Myocyte (in vitro differentiated cells): Measurements from ENCODE around the gene RAP1A. TPM values are rescaled to one million over a fixed set of nuclear protein-coding genes. Genes with fewer than 3 reads are reported as not detected.
"Not testable (repeated sequence)": the region's sequence is repeated elsewhere in the genome, so short reads cannot be mapped to it uniquely, and the experiment has no call there.

Experiments used
- DNase-seq: peaks from one replicate; pipeline ENCODE4 v3.0.0-alpha.2; 2012; ENCODE audit warnings: low read depth
- total RNA-seq: library from RNA; depleted of rRNA; stranded (reverse); fragments of >200 nt; gene quantifications from 2 replicates; pipeline ENCODE4 v1.2.3, GENCODE V29; 2014

Gene RAP1A
- total RNA-seq, 1 donor from 2014 or later: 19.2 TPM

DNA sequence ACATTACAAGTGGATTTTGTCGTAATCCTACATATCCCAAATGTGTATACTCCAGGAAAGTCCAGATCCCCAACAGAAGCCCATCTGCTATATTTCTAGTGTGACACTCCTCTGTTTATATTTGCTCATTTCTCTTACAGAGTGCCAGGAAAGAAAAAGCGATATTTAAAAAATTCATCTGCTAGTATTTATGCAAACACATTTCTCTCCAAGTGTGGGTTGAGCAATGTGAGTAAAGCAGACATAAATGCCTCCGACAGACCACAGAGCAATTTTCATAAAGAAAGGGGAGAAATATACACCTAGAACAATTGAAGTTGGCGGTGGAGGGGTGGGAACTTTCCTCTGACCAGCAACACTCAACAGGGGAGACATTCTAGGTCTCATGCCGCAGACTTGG lies 22.2 kb upstream of the RAP1A start:
- DNase-seq: no peak

DNA sequence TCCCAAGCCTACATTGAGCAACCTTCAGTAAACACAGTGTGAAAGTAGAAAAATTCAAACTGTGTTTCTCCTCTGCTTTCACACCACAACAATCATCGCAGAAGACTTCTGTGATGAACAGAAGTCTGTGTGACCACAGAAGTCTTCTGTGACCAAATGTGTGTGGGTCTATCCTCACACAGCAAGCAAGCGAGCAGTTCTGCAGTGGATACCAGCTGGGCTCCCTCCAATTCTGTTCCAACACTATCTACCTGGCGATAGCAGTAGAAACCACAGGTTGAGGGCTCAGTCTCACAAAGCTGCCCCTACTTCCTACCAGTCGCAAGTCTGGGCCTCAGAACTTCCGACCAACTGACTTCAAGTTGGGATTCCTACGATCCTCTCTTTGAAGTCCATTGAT lies 21.0 kb upstream of the RAP1A start:
- no peak for DNase-seq

DNA sequence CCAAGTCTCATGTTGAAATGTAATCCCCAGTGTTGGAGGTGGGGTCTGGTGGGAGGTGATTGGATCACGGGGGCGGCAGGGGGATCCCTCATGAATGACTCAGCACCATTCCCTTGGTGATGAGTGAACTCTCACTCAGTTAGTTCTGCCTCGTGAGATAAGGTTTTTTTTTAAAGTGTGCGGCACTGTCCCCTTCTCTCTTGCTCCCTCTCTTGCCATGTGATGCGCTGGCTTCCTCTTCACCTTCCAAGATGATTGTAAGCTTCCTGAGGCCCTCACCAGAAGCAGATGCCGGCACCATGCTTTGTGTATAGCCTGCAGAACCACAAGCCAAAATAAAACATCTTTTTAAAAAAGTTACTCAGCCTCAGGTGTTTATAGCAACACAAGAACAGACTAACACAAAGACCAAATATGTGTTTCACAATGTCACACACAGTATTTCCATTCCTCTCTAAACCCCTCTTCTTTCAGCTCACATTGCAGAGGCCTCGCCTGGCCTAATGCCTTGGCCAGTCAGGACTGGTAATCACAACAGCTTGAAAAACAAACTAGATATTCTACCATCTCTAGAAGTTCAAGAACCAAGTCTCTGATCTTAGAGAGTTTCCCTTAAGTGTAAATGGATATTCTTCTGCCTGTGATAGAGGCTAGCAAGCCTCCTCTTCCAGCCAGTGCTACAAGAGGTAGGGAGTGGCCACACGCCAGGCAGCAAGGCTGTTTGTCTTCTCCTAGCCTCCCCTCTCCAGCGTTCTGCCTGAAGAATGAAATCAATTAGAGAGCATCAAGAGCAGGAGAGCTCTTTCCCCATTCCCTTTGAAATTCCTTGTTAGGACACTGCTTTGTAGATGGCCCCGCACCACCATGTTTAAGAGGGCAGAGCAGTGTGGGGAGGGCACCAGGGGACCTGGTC lies 19.6 kb upstream of the RAP1A start:
- no peak for DNase-seq

DNA sequence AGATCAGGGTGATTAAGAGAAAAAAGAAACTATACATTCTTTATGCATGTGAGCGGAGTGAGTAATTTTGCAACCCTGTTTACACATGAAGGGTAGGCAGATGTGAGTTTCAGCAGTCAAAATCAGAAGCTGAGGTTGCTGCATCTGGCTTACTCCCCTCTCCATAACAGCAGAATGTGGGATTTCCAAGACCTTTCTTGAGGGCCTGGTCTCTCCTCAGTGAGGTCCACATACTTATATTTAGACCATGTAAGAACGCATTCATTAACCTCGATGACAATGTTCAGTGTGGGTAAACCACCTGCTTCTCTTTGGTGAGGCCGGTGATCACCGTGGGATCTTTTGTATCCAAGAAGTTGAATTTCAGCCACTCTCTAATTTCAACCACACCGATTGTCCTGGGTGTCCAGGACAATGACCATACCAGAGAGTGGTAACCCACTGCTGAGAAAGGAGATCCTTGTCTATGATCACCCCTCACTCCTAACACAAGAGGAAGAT lies 18.7 kb upstream of the RAP1A start:
- DNase-seq: peak; percentile 84

DNA sequence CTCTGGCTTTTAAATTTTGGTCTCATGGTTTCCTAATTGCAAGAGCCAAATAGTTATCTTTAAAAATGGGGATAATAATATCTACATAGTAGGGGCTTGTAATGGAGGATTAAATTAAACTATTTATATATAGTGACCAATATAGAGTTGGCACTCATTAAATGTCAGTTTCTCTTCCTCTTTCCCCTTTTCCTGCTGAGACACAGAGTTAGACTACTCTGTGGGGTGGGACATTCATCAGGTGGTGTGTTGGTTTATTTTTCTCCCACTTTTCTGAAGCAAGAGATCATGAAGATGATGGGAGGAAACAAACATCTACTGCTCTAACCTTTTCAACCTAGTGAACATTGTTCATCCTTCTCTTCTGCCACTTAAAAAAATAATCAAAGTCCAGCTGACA lies 17.3 kb upstream of the RAP1A start:
- DNase-seq: no peak

DNA sequence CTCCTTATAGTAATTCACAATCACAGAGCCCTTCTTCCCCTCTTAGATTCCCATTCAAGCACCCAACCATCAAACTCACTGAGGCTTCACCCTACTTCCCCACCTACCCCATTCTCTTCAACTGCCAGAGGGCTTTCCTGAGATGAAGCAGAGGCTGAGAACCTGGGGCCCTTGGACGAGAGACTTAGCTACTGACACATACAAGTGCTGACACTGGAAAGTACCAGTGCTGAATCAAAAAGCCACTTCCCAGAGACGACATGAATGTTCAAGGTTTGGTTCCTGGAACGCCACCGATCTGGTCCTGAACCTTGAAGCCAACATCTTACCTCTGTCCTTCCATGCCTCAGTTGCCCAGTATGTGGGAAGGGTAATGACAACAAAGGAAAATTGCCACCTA lies 16.6 kb upstream of the RAP1A start:
- DNase-seq: no peak

DNA sequence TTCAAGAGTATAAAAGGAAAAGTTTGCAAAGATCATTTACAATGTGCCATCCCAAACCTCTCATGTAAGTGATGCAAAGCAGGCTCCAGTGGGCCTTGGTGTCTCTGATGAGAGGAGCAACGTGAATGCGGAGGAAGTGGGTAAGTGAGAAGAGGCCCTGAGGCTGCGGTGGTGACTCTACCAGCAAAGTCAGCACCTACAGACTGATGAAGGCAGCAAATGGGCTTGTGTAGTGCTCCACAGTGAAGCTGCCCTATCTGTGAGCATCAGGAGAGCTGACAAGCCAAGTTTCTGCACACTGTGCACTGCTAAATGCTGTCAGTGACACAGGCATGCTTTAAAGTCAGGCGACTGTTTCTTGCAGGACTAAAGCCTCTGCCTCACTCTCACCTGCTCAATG lies 15.6 kb upstream of the RAP1A start:
- DNase-seq: no peak

DNA sequence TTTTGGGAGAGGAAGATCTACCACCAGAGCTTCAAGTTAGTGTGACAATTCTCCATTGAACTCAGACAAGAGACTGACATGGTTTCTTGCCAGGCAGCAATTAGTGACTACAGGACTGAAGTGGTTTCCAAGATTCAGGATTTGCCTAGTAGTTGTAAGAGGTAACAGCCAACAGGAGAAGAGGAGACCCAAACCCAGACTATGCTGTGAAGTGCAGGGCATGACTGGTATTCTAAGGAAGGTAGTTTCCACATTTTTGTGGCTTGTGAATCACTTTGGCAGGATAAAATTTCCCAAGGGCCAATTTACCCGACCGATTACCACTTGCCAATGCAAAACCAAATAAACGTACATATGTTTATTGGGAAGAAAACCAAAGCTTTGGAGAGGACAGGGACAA lies 14.7 kb upstream of the RAP1A start:
- peak; percentile 39 for DNase-seq

DNA sequence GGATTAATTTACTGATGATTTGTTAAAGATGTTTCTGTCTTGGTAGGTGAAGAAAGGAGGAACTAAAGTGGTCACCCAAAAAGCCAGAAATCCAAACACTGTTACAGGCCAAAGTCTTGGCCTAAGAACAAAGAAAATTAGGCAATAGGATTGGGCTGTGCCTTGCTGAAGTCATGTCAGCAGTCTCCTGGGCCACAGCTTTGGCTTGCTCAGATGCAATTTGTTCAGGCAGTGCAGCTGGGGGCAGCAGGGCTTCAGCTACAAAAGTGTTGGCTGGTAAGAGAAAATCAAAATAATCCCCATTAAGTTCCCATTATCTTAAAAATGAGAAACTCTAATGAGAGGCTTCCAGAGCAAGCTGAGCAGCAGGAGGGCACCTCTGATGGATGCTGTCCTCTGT lies 14.0 kb upstream of the RAP1A start:
- DNase-seq: no peak

DNA sequence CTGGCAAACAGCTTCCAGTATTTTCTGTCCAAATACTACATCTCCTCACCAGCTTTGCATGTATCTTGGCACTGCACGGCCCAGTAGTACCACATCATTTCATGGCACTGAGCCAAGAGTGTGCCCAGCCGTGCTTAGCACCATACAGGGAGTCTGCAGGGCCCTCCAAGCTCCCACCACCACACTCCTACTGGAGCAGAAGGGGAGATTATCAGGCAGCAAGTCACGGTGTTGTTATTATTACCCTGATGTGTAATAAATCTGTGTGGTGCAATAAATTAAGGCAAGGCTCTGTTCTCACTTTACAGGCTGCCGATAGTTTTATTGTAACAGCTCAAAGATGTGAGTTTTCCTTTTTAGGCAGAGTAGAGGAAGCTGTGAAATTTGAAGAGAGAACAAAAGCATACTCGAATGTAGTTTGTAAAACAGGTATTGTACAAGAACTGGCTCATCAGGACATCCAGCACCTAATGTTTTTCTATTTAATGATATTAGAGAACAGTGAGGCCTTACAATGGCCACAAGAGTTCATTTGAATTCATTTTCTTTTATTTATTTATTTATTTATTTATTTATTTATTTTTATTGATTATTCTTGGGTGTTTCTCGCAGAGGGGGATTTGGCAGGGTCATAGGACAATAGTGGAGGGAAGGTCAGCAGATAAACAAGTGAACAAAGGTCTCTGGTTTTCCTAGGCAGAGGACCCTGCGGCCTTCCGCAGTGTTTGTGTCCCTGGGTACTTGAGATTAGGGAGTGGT lies 13.0 kb upstream of the RAP1A start:
- DNase-seq: not testable (repeated sequence)

DNA sequence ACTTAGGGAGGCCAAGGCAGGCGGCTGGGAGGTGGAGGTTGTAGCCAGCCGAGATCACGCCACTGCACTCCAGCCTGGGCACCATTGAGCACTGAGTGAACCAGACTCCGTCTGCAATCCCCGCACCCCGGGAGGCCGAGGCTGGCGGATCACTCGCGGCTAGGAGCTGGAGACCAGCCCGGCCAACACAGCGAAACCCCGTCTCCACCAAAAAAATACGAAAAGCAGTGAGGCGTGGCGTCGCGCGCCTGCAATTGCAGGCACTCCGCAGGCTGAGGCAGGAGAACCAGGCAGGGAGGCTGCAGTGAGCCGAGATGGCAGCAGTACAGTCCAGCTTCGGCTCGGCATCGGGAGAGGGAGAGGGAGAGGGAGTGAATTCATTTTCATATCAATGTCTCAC lies 11.1 kb upstream of the RAP1A start:
- not testable (repeated sequence) for DNase-seq

DNA sequence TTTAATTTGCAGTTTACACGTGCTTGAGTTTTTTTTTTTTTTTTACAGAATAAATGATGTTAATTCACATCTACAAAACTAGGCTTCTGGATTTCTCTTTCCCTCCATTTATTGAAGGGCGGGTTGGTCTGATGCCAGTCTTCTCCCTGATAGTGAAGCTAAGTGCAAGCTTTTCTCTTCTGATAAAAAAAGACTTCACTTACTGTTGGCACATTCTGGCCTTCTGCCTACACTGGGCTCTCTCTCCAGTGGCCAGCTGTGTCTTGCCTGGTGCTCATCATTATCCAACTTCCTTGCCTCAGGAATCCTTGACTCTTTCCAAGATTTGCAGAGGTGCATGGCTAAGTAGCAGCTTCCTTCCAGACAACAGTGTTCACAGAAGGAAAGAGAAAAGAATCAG lies 7.6 kb upstream of the RAP1A start:
- DNase-seq: peak; percentile 41

DNA sequence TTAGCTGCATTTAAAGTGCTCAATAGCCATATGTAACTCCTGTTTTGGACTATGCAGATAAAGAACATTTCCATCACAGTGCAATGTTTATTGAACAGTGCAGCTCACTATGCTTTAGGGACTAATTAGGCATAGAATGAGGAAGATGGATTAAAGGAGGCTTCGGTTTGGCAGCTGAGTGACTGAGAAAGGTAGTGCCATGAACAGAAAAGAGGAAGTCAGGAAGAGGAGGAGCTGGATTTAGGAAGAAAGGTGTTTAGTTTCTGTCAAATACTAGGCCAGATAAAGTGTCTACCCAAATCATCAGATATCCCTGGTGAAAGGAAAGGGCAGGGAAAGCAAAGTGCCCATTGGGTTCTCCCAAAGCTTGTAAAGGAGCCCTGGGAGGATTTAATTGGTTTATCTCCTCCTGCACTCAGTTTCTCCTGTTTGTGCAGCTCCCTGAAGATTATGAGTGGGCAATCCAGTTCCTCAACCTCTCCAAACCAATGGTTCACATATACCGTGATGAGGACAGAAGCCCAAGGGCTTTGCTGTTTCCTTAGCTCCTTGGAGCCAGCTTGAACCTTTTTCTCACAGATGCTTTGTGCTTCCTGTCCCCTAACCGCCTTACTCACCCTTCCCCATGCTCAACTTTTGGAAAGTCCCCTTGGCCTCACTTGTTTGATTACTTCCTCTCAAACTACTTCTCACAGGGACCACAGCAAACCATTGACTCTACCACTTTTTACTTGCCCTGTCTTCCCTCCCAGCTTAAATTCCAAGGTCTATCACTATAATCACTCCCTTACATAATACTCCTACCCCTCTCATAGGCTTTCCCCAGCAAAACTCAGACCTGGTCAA lies 3.5 kb upstream of the RAP1A start:
- DNase-seq: no peak

DNA sequence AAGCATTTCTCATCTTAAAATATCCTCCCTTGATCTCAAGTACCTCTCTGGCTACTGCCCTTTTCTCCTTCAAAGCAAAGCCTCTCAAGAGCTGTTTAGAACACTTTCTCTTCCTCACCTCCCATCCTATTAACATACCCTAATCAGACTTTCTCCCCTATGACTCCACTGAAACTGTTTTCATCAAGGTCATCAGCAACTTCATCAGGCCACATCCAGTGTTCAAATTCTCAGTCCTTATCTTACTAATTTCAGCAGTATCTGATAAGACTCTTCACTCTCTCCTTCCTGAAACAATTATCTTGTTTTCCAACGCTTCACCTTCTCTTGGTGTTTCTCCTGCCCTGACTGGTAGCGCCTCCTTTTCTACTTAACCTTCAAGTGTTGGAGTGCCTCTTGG lies 1.5 kb upstream of the RAP1A start:
- no peak for DNase-seq

DNA sequence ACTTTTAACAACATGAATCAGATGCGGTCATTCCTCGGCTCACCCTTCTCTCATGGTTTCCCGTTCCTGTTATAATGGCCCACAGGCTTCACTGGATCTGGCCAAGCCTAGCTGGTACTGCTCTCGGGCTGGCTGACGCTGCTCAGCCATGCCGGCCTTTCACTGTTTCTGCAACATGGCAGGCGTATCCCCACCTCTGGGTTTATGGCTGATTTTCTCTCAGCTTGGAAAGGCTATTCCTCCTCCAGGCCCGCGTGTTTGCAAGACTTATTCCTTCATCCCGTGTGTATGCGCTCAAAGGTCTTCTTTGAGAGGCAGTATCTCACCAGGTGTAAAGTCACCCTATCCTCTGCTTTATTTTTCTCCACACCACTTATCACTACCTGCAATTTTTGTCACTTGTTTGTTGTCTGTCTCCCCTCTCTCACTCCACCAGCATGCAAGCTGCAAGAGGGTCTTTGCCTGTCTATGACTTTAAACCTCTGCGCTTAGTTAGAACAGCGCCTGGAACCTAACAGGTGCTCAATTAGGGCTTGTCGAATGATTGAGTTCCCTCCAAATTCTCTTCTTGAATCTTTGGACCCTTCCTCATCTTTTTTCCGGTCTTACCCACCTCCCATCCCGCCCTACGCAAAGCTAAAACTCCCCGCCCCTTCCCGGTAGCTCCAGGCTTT lies 491 bp upstream of the RAP1A start:
- DNase-seq: no peak

DNA sequence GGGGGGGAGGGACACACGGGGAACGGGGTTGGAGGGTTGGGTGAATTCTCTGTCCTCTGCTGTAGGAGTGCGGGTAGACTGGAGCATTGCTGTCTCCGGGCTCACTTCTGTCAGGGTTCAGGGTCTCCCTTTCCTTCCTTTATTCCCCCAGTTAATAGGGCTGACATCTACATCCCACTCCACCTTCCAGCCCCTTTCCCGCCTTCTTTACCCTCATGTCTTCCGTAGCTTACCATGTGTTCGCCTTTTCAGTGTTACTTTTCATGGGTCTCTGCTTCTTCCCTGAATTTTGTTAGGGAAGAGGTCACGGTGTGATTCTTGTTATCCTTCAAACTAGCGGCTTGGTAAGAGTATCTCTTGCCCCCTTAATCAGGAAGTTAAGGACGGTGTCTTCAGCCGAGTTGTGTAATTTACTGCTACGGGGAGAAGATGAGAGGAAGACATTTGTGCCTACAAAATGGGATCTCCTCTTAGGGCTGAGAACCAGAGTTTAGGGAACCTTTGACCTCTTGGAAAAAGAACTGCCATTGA lies 917 bp downstream of the RAP1A start:
- no peak for DNase-seq

DNA sequence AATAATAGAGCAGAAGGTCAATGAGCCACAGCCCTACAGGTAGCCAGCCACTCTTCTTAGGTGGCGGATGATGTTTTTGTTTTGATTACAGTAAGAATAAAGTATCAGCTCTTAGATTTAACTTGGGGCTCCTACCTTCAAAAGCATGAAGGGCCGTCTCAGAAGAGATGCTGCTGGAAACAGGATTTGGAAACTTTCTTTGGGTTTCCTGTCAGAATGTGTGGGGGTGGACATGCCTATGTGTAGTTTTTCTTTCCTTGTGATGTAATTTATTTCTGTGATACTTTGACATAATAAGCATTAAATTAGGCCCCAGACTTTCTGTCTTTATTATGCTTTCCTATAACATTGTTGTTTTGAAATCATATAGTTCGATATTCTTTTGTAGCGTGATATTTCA lies 1.5 kb downstream of the RAP1A start:
- no peak for DNase-seq

DNA sequence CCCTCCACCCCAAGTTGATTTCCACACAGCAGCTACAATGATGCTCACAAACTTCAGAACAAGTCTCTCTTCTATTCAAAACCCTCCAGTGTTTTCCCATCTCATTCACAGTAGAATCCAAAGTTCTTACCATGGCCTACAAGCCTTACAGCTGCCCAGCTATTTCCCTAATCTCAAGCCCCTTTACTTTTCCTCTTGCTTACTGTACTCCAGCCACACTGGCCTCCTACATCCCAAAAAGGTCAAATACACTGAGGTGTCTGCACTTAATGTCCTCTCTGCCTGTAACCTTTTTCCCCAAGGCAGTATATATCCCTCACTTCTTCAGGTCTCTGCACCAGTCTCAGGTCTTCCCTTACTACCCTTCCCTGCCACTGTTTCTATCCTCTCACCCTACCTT lies 2.6 kb downstream of the RAP1A start:
- no peak for DNase-seq

DNA sequence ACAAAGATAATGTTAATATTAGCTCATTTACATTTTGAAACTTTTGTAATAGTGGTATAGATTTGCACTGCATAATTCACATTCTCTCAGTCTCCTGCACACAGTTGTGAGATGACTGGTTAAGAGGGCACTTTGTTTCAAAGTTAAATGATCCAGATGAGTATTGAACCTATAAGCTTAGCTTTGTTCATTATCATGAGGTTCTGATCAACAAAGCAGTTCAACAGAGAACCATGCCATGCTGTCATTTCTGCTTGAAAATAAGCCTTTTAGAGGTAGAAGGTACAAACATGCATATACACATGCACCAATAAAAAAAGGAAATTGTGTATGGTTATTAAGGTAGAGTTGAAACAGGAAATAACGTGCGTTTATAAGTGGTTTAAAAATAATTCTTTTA lies 4.8 kb downstream of the RAP1A start:
- no peak for DNase-seq

DNA sequence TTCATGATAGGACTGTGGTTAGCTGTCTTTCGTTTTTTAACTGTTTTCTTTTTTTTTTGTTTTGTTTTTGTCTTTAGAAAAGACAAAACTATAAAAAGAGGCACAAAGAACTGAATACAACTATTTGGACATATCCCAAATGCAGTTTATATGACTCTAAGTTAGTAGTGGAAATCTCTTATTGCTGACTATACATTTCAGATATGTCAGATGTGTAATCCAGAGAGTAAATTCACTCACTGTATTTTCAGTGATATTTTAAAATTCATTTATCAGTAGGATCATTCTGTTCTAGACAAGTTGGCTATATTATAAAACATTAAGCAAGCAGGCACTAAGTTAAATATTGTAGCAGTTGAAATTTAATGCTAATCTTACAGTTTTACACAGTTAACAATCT lies 5.7 kb downstream of the RAP1A start:
- no peak for DNase-seq

DNA sequence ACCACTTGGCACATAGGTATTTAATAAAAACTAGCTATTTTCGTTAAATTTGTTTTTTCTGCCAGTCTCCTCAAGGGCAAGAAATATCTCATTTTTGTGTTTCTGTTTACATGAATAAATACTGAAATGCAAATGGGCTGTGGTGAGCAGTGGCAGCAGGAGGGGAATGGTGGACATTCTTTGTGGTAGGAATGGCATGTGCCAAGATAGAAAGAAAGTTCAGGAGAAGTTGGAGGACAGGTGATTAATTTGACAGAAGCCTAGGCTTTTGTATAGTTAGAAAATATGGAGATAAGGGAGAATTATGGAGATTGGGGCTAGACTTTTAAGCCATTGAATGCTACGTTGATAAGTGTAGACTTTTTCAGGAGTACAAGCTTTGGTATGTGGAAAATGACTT lies 8.6 kb downstream of the RAP1A start:
- DNase-seq: peak; percentile 34
